SK-N-SH treated with all-trans-retinoic acid at 6 μM for 48 hours (cell line): ENCODE results near the gene TMEM33.

Experiments used
- ARNTL ChIP-seq: fragments of 450-650 bp; formaldehyde crosslinking; IDR thresholded peaks from 2 replicates; pipeline ENCODE4 v1.5.0; 2020; ENCODE audit warnings: low read depth, mild to moderate bottlenecking, moderate library complexity, borderline replicate concordance
- CREB5 ChIP-seq: fragments of 250-450 bp; sonication (Bioruptor Pico); IDR thresholded peaks from 2 replicates; pipeline ENCODE4 v1.5.1; 2020; ENCODE audit warnings: low read depth, mild to moderate bottlenecking, moderate library complexity
- PATZ1 ChIP-seq: fragments of 250-450 bp; sonication (Bioruptor Pico); IDR thresholded peaks from 2 replicates; pipeline ENCODE4 v1.8.0; 2020; ENCODE audit warnings: mild to moderate bottlenecking, moderate library complexity, borderline replicate concordance
- POU6F1 ChIP-seq: fragments of 250-450 bp; sonication (Bioruptor Pico); IDR thresholded peaks from 2 replicates; pipeline ENCODE4 v1.8.0; 2021; ENCODE audit warnings: low read depth, mild to moderate bottlenecking, moderate library complexity, borderline replicate concordance
- PPARA ChIP-seq: fragments of 250-450 bp; sonication (Bioruptor Pico); IDR thresholded peaks from 2 replicates; pipeline ENCODE4 v1.5.0; 2020; ENCODE audit warnings: mild to moderate bottlenecking, borderline replicate concordance
- RARB ChIP-seq: fragments of 250-450 bp; sonication (Bioruptor Pico); IDR thresholded peaks from 2 replicates; pipeline ENCODE4 v1.8.0; 2021; ENCODE audit warnings: mild to moderate bottlenecking, moderate library complexity
- ZC3H10 ChIP-seq: fragments of 250-450 bp; sonication (Bioruptor Pico); IDR thresholded peaks from 2 replicates; pipeline ENCODE4 v1.5.1; 2021; ENCODE audit warnings: mild to moderate bottlenecking, moderate library complexity
- ZFP3 ChIP-seq: fragments of 250-450 bp; sonication (Bioruptor Pico); IDR thresholded peaks from 2 replicates; pipeline ENCODE4 v1.5.0; 2020; ENCODE audit warnings: mild to moderate bottlenecking, moderate library complexity
- ZFP30 ChIP-seq: fragments of 450-650 bp; formaldehyde crosslinking; IDR thresholded peaks from 2 replicates; pipeline ENCODE4 v1.5.0; 2022; ENCODE audit warnings: mild to moderate bottlenecking, moderate library complexity
- ZNF565 ChIP-seq: fragments of 450-650 bp; formaldehyde crosslinking; conservative IDR thresholded peaks from 2 replicates; pipeline ENCODE4 v1.5.0; 2020; ENCODE audit warnings: low read depth, mild to moderate bottlenecking, moderate library complexity
- ZNF70 ChIP-seq: fragments of 450-650 bp; formaldehyde crosslinking; IDR thresholded peaks from 2 replicates; pipeline ENCODE4 v1.5.0; 2020; ENCODE audit warnings: mild to moderate bottlenecking, moderate library complexity

- TF ChIP-seq RARB (CRISPR knock-in tag): no peak
- TF ChIP-seq ZNF565: no peak
- TF ChIP-seq CREB5 (CRISPR knock-in tag): no peak
- TF ChIP-seq ZC3H10 (CRISPR knock-in tag): no peak
- no peak for TF ChIP-seq PATZ1
- TF ChIP-seq ARNTL (CRISPR knock-in tag): no peak
- no peak for TF ChIP-seq PPARA (CRISPR knock-in tag)
- no peak for TF ChIP-seq ZFP30
- TF ChIP-seq POU6F1 (CRISPR knock-in tag): no peak
- no peak for TF ChIP-seq ZFP3
- TF ChIP-seq ZNF70 (CRISPR knock-in tag): no peak
These were observed 47.2 kb upstream of the TMEM33 start for GRCh38 chr4:41887821-41888686.
